H9 (cell line): Measurements from ENCODE around the gene TK2. TPM values are rescaled to one million over a fixed set of nuclear protein-coding genes. Genes with fewer than 3 reads are reported as not detected.
"Not testable (repeated sequence)": the region's sequence is repeated elsewhere in the genome, so short reads cannot be mapped to it uniquely, and the experiment has no call there.

Experiments
- DNase-seq: peaks from one replicate; pipeline ENCODE4 v3.0.0-alpha.2; 2017
- H2AFZ ChIP-seq: one replicate; pipeline ENCODE4 v1.6.1; 2013; ENCODE audit warnings: mild to moderate bottlenecking, low read length, control low read depth, moderate library complexity
- H2AK5ac ChIP-seq: 2 replicates; pipeline ENCODE4 v1.6.1; 2013; ENCODE audit warnings: low read length, control low read depth, mixed read lengths; ENCODE audit not compliant: insufficient read length
- H2BK120ac ChIP-seq: one replicate; pipeline ENCODE4 v1.6.1; 2013; ENCODE audit warnings: low read depth, mild to moderate bottlenecking, low read length, control low read depth, inconsistent platforms; ENCODE audit not compliant: poor library complexity, severe bottlenecking
- H2BK12ac ChIP-seq: 2 replicates; pipeline ENCODE4 v1.6.1; 2013; ENCODE audit warnings: low read length, control low read depth, mixed read lengths, low read depth; ENCODE audit not compliant: insufficient read length
- H2BK15ac ChIP-seq: 2 replicates; pipeline ENCODE4 v1.6.1; 2013; ENCODE audit warnings: low read depth, low read length, control low read depth
- H2BK20ac ChIP-seq: one replicate; pipeline ENCODE4 v1.6.1; 2013; ENCODE audit warnings: low read depth, mild to moderate bottlenecking, low read length, control low read depth, inconsistent platforms; ENCODE audit not compliant: poor library complexity, severe bottlenecking
- H2BK5ac ChIP-seq: 2 replicates; pipeline ENCODE4 v1.6.1; 2013; ENCODE audit warnings: low read length, control low read depth, mixed read lengths; ENCODE audit not compliant: insufficient read length
- H3K14ac ChIP-seq: 2 replicates; pipeline ENCODE4 v1.6.1; 2013; ENCODE audit warnings: low read length, control low read depth; ENCODE audit not compliant: insufficient read depth
- H3K18ac ChIP-seq: 2 replicates; pipeline ENCODE4 v1.6.1; 2013; ENCODE audit warnings: low read depth, mild to moderate bottlenecking, mixed read lengths, low read length, control low read depth; ENCODE audit not compliant: insufficient read length
- H3K23ac ChIP-seq: 2 replicates; pipeline ENCODE4 v1.6.1; 2013; ENCODE audit warnings: low read length, control low read depth, mixed read lengths, low read depth; ENCODE audit not compliant: insufficient read length
- H3K23me2 ChIP-seq: 2 replicates; pipeline ENCODE4 v1.6.1; 2013; ENCODE audit warnings: low read depth, mild to moderate bottlenecking, mixed read lengths, low read length, control low read depth; ENCODE audit not compliant: insufficient read length, poor library complexity, severe bottlenecking
- H3K27ac ChIP-seq: 2 replicates; pipeline ENCODE4 v1.5.1; 2013; ENCODE audit warnings: low read length, control low read depth, mixed read lengths, low read depth; ENCODE audit not compliant: insufficient read length
- H3K27me3 ChIP-seq: 2 replicates; pipeline ENCODE4 v1.6.1; 2013; ENCODE audit warnings: low read length, control low read depth, inconsistent platforms; ENCODE audit not compliant: insufficient read depth
- H3K4ac ChIP-seq: 2 replicates; pipeline ENCODE4 v1.6.1; 2013; ENCODE audit warnings: low read depth, mild to moderate bottlenecking, control low read depth, inconsistent platforms, low read length, moderate library complexity
- H3K4me1 ChIP-seq: 2 replicates; pipeline ENCODE4 v1.6.1; 2013; ENCODE audit warnings: low read length, control low read depth, inconsistent platforms; ENCODE audit not compliant: insufficient read depth
- H3K4me2 ChIP-seq: 2 replicates; pipeline ENCODE4 v1.6.1; 2013; ENCODE audit warnings: low read length, control low read depth, mixed read lengths; ENCODE audit not compliant: insufficient read length, insufficient read depth
- H3K56ac ChIP-seq: 2 replicates; pipeline ENCODE4 v1.6.1; 2013; ENCODE audit warnings: low read depth, mild to moderate bottlenecking, mixed read lengths, low read length, control low read depth; ENCODE audit not compliant: insufficient read length
- H3K79me1 ChIP-seq: 2 replicates; pipeline ENCODE4 v1.6.1; 2013; ENCODE audit warnings: low read depth, mild to moderate bottlenecking, moderate library complexity, low read length, control low read depth, inconsistent platforms; ENCODE audit not compliant: insufficient read depth, poor library complexity, severe bottlenecking
- H3K79me2 ChIP-seq: 2 replicates; pipeline ENCODE4 v1.6.1; 2013; ENCODE audit warnings: low read length, control low read depth, inconsistent platforms; ENCODE audit not compliant: insufficient read depth
- H3K9ac ChIP-seq: 2 replicates; pipeline ENCODE4 v1.6.1; 2013; ENCODE audit warnings: low read length, control low read depth, mixed read lengths; ENCODE audit not compliant: insufficient read length; ENCODE audit errors: extremely low read depth
- H3K9me3 ChIP-seq: one replicate; pipeline ENCODE4 v1.6.1; 2013; ENCODE audit warnings: low read depth, low read length, inconsistent platforms; ENCODE audit not compliant: control insufficient read depth
- H3T11ph ChIP-seq: one replicate; pipeline ENCODE4 v1.6.1; 2013; ENCODE audit warnings: mild to moderate bottlenecking, low read length, control low read depth, inconsistent platforms
- H4K20me1 ChIP-seq: one replicate; pipeline ENCODE4 v1.6.1; 2013; ENCODE audit not compliant: control insufficient read depth, insufficient read length, insufficient read depth
- H4K5ac ChIP-seq: 2 replicates; pipeline ENCODE4 v1.6.1; 2013; ENCODE audit warnings: low read depth, mild to moderate bottlenecking, mixed read lengths, low read length, control low read depth; ENCODE audit not compliant: insufficient read length
- H4K8ac ChIP-seq: replicated peaks from 2 replicates; pipeline ENCODE4 v1.6.1; 2013; ENCODE audit warnings: low read length, control low read depth, mixed read lengths, low read depth; ENCODE audit not compliant: insufficient read length
- H4K91ac ChIP-seq: 2 replicates; pipeline ENCODE4 v1.6.1; 2013; ENCODE audit warnings: low read depth, mild to moderate bottlenecking, moderate library complexity, mixed read lengths, low read length, control low read depth; ENCODE audit not compliant: insufficient read length
- H3K27ac Mint-ChIP-seq, 3 experiments: 2 replicates in 2 of 3; 3 replicates in 1 of 3; pipeline ENCODE4 v1.8.0; 2020 to 2021; ENCODE audit warnings: mixed read lengths in 3 of 3, mild to moderate bottlenecking in 1 of 3, moderate library complexity in 1 of 3
- H3K27me3 Mint-ChIP-seq: 2 replicates; pipeline ENCODE4 v1.8.0; 2021; ENCODE audit warnings: low read depth, mild to moderate bottlenecking, moderate library complexity, mixed read lengths
- H3K36me3 Mint-ChIP-seq, 3 experiments: 2 replicates in 2 of 3; 3 replicates in 1 of 3; pipeline ENCODE4 v1.8.0; 2020 to 2021; ENCODE audit warnings: low read depth in 3 of 3, mixed read lengths in 3 of 3; ENCODE audit not compliant: insufficient read depth in 1 of 3
- H3K4me1 Mint-ChIP-seq, 2 experiments: 2 replicates each; pipeline ENCODE4 v1.8.0; 2020; ENCODE audit warnings: mixed read lengths in 2 of 2
- H3K4me3 Mint-ChIP-seq, 2 experiments: 2 replicates in 1 of 2; 3 replicates in 1 of 2; pipeline ENCODE4 v1.8.0; 2020 to 2021; ENCODE audit warnings: mild to moderate bottlenecking in 2 of 2, mixed read lengths in 2 of 2, moderate library complexity in 1 of 2
- H3K9me3 Mint-ChIP-seq, 2 experiments: 2 replicates in 1 of 2; 3 replicates in 1 of 2; pipeline ENCODE4 v1.8.0; 2020; ENCODE audit warnings: mild to moderate bottlenecking in 2 of 2, mixed read lengths in 2 of 2, moderate library complexity in 1 of 2
- WGBS: extraction: QIAGEN DNeasy Blood & Tissue Kit; methylation state at CpG from one replicate; pipeline ENCODE4 v1.1.7; 2013; ENCODE audit warnings: missing lambda C conversion rate, low lambda C conversion rate, mixed read lengths; ENCODE audit not compliant: insufficient read length; ENCODE audit errors: extremely low coverage; 5-methylcytosine and 5-hydroxymethylcytosine counted together
- total RNA-seq: library from RNA; stranded (reverse); gene quantifications from 2 replicates; pipeline ENCODE4 v1.2.1, GENCODE V29; 2021

Gene TK2
- total RNA-seq, 1 experiment from 2014 or later, result 5.2 TPM

- not testable (repeated sequence) for H2AK5ac ChIP-seq, H4K5ac ChIP-seq, H2BK12ac ChIP-seq, H2BK5ac ChIP-seq, H3K4ac ChIP-seq, H3K23me2 ChIP-seq, H2BK20ac ChIP-seq, H2BK120ac ChIP-seq, H3K9me3 ChIP-seq, H4K20me1 ChIP-seq, H3K4me1 Mint-ChIP-seq, H3T11ph ChIP-seq, H2AFZ ChIP-seq, H3K36me3 Mint-ChIP-seq, H3K14ac ChIP-seq, H2BK15ac ChIP-seq, DNase-seq, H3K56ac ChIP-seq, H3K27me3 ChIP-seq, H3K9ac ChIP-seq, H4K91ac ChIP-seq, H3K9me3 Mint-ChIP-seq, H3K27ac ChIP-seq, H3K23ac ChIP-seq, H3K79me1 ChIP-seq, H3K79me2 ChIP-seq, H4K8ac ChIP-seq, H3K4me2 ChIP-seq, H3K4me1 ChIP-seq, H3K27ac Mint-ChIP-seq, H3K4me3 Mint-ChIP-seq, H3K18ac ChIP-seq
- peaks cover 25% of the 10 kb centered on the region for H3K27me3 Mint-ChIP-seq
- WGBS, result no CpG with 5 or more reads among the region's 6 CpGs
Observed at GRCh38 chr16:66465946-66466345, 84.0 kb downstream of the TK2 start.
